H9 (cell line): ENCODE data around the gene HCRTR2. TPM values are rescaled to one million over a fixed set of nuclear protein-coding genes. Genes with fewer than 3 reads are reported as not detected.

Experiments
- DNase-seq: peaks from one replicate; pipeline ENCODE4 v3.0.0-alpha.2; 2017
- H2AFZ ChIP-seq: one replicate; pipeline ENCODE4 v1.6.1; 2013; ENCODE audit warnings: mild to moderate bottlenecking, low read length, control low read depth, moderate library complexity
- H2AK5ac ChIP-seq: 2 replicates; pipeline ENCODE4 v1.6.1; 2013; ENCODE audit warnings: low read length, control low read depth, mixed read lengths; ENCODE audit not compliant: insufficient read length
- H2BK120ac ChIP-seq: one replicate; pipeline ENCODE4 v1.6.1; 2013; ENCODE audit warnings: low read depth, mild to moderate bottlenecking, low read length, control low read depth, inconsistent platforms; ENCODE audit not compliant: poor library complexity, severe bottlenecking
- H2BK12ac ChIP-seq: 2 replicates; pipeline ENCODE4 v1.6.1; 2013; ENCODE audit warnings: low read length, control low read depth, mixed read lengths, low read depth; ENCODE audit not compliant: insufficient read length
- H2BK15ac ChIP-seq: 2 replicates; pipeline ENCODE4 v1.6.1; 2013; ENCODE audit warnings: low read depth, low read length, control low read depth
- H2BK20ac ChIP-seq: one replicate; pipeline ENCODE4 v1.6.1; 2013; ENCODE audit warnings: low read depth, mild to moderate bottlenecking, low read length, control low read depth, inconsistent platforms; ENCODE audit not compliant: poor library complexity, severe bottlenecking
- H2BK5ac ChIP-seq: 2 replicates; pipeline ENCODE4 v1.6.1; 2013; ENCODE audit warnings: low read length, control low read depth, mixed read lengths; ENCODE audit not compliant: insufficient read length
- H3K14ac ChIP-seq: 2 replicates; pipeline ENCODE4 v1.6.1; 2013; ENCODE audit warnings: low read length, control low read depth; ENCODE audit not compliant: insufficient read depth
- H3K18ac ChIP-seq: 2 replicates; pipeline ENCODE4 v1.6.1; 2013; ENCODE audit warnings: low read depth, mild to moderate bottlenecking, mixed read lengths, low read length, control low read depth; ENCODE audit not compliant: insufficient read length
- H3K23ac ChIP-seq: 2 replicates; pipeline ENCODE4 v1.6.1; 2013; ENCODE audit warnings: low read length, control low read depth, mixed read lengths, low read depth; ENCODE audit not compliant: insufficient read length
- H3K23me2 ChIP-seq: 2 replicates; pipeline ENCODE4 v1.6.1; 2013; ENCODE audit warnings: low read depth, mild to moderate bottlenecking, mixed read lengths, low read length, control low read depth; ENCODE audit not compliant: insufficient read length, poor library complexity, severe bottlenecking
- H3K27ac ChIP-seq: 2 replicates; pipeline ENCODE4 v1.5.1; 2013; ENCODE audit warnings: low read length, control low read depth, mixed read lengths, low read depth; ENCODE audit not compliant: insufficient read length
- H3K27me3 ChIP-seq: 2 replicates; pipeline ENCODE4 v1.6.1; 2013; ENCODE audit warnings: low read length, control low read depth, inconsistent platforms; ENCODE audit not compliant: insufficient read depth
- H3K4ac ChIP-seq: 2 replicates; pipeline ENCODE4 v1.6.1; 2013; ENCODE audit warnings: low read depth, mild to moderate bottlenecking, control low read depth, inconsistent platforms, low read length, moderate library complexity
- H3K4me1 ChIP-seq: 2 replicates; pipeline ENCODE4 v1.6.1; 2013; ENCODE audit warnings: low read length, control low read depth, inconsistent platforms; ENCODE audit not compliant: insufficient read depth
- H3K4me2 ChIP-seq: 2 replicates; pipeline ENCODE4 v1.6.1; 2013; ENCODE audit warnings: low read length, control low read depth, mixed read lengths; ENCODE audit not compliant: insufficient read length, insufficient read depth
- H3K56ac ChIP-seq: 2 replicates; pipeline ENCODE4 v1.6.1; 2013; ENCODE audit warnings: low read depth, mild to moderate bottlenecking, mixed read lengths, low read length, control low read depth; ENCODE audit not compliant: insufficient read length
- H3K79me1 ChIP-seq: 2 replicates; pipeline ENCODE4 v1.6.1; 2013; ENCODE audit warnings: low read depth, mild to moderate bottlenecking, moderate library complexity, low read length, control low read depth, inconsistent platforms; ENCODE audit not compliant: insufficient read depth, poor library complexity, severe bottlenecking
- H3K79me2 ChIP-seq: 2 replicates; pipeline ENCODE4 v1.6.1; 2013; ENCODE audit warnings: low read length, control low read depth, inconsistent platforms; ENCODE audit not compliant: insufficient read depth
- H3K9ac ChIP-seq: 2 replicates; pipeline ENCODE4 v1.6.1; 2013; ENCODE audit warnings: low read length, control low read depth, mixed read lengths; ENCODE audit not compliant: insufficient read length; ENCODE audit errors: extremely low read depth
- H3K9me3 ChIP-seq: one replicate; pipeline ENCODE4 v1.6.1; 2013; ENCODE audit warnings: low read depth, low read length, inconsistent platforms; ENCODE audit not compliant: control insufficient read depth
- H3T11ph ChIP-seq: one replicate; pipeline ENCODE4 v1.6.1; 2013; ENCODE audit warnings: mild to moderate bottlenecking, low read length, control low read depth, inconsistent platforms
- H4K20me1 ChIP-seq: one replicate; pipeline ENCODE4 v1.6.1; 2013; ENCODE audit not compliant: control insufficient read depth, insufficient read length, insufficient read depth
- H4K5ac ChIP-seq: 2 replicates; pipeline ENCODE4 v1.6.1; 2013; ENCODE audit warnings: low read depth, mild to moderate bottlenecking, mixed read lengths, low read length, control low read depth; ENCODE audit not compliant: insufficient read length
- H4K8ac ChIP-seq: replicated peaks from 2 replicates; pipeline ENCODE4 v1.6.1; 2013; ENCODE audit warnings: low read length, control low read depth, mixed read lengths, low read depth; ENCODE audit not compliant: insufficient read length
- H4K91ac ChIP-seq: 2 replicates; pipeline ENCODE4 v1.6.1; 2013; ENCODE audit warnings: low read depth, mild to moderate bottlenecking, moderate library complexity, mixed read lengths, low read length, control low read depth; ENCODE audit not compliant: insufficient read length
- H3K27ac Mint-ChIP-seq, 3 experiments: 2 replicates in 2 of 3; 3 replicates in 1 of 3; pipeline ENCODE4 v1.8.0; 2020 to 2021; ENCODE audit warnings: mixed read lengths in 3 of 3, mild to moderate bottlenecking in 1 of 3, moderate library complexity in 1 of 3
- H3K27me3 Mint-ChIP-seq: 2 replicates; pipeline ENCODE4 v1.8.0; 2021; ENCODE audit warnings: low read depth, mild to moderate bottlenecking, moderate library complexity, mixed read lengths
- H3K36me3 Mint-ChIP-seq, 3 experiments: 2 replicates in 2 of 3; 3 replicates in 1 of 3; pipeline ENCODE4 v1.8.0; 2020 to 2021; ENCODE audit warnings: low read depth in 3 of 3, mixed read lengths in 3 of 3; ENCODE audit not compliant: insufficient read depth in 1 of 3
- H3K4me1 Mint-ChIP-seq, 2 experiments: 2 replicates each; pipeline ENCODE4 v1.8.0; 2020; ENCODE audit warnings: mixed read lengths in 2 of 2
- H3K4me3 Mint-ChIP-seq, 2 experiments: 2 replicates in 1 of 2; 3 replicates in 1 of 2; pipeline ENCODE4 v1.8.0; 2020 to 2021; ENCODE audit warnings: mild to moderate bottlenecking in 2 of 2, mixed read lengths in 2 of 2, moderate library complexity in 1 of 2
- H3K9me3 Mint-ChIP-seq, 2 experiments: 2 replicates in 1 of 2; 3 replicates in 1 of 2; pipeline ENCODE4 v1.8.0; 2020; ENCODE audit warnings: mild to moderate bottlenecking in 2 of 2, mixed read lengths in 2 of 2, moderate library complexity in 1 of 2
- WGBS: extraction: QIAGEN DNeasy Blood & Tissue Kit; methylation state at CpG from one replicate; pipeline ENCODE4 v1.1.7; 2013; ENCODE audit warnings: missing lambda C conversion rate, low lambda C conversion rate, mixed read lengths; ENCODE audit not compliant: insufficient read length; ENCODE audit errors: extremely low coverage; 5-methylcytosine and 5-hydroxymethylcytosine counted together
- total RNA-seq: library from RNA; stranded (reverse); gene quantifications from 2 replicates; pipeline ENCODE4 v1.2.1, GENCODE V29; 2021
- TF ChIP-seq, protein P1 (sequence below): fragments of 200-600 bp; sonication (generic); conservative IDR thresholded peaks from 3 replicates; pipeline ENCODE4 v1.8.0; 2021; ENCODE audit warnings: antibody characterized with exemption, mild to moderate bottlenecking

The HCRTR2 gene
- total RNA-seq, 1 experiment from 2014 or later = not detected

DNA sequence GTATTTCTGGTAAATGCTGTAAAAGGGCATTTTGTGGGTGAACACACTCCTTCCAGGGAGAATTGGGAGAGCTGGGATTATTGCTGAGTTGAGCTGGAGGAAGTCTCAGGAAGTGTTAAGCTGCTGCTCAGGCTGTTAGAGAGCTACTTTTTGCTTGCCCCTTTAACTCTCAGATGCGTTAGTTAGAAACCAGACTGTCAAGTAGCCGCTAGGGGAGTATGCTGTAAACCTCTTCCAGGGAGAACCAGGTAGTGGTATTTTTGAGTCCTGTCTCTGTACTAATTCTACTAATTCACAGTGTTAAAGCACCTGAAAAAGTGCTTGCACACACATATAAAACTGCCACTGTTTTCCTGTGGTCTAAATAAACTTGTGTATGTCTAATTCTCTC lies 146.4 kb downstream of the HCRTR2 start:
- Histone ChIP-seq H3K79me2 (no peaks in the 10 kb centered on the region), H2BK20ac (no peak overlapping the region), H2BK5ac (no peak overlapping the region), H3T11ph (no peak overlapping the region), H3K14ac (no peak overlapping the region), H4K20me1 (no peaks in the 10 kb centered on the region), H2AK5ac (no peak overlapping the region), H3K9ac (no peak overlapping the region), H3K79me1 (no peaks in the 10 kb centered on the region), H2BK12ac (no peak overlapping the region), H3K23me2 (no peaks in the 10 kb centered on the region), H3K18ac (no peak overlapping the region), H4K91ac (no peak overlapping the region), H3K4me1 (no peaks in the 10 kb centered on the region), H3K23ac (no peak overlapping the region), H3K56ac (no peak overlapping the region), H3K9me3 (no peaks in the 10 kb centered on the region), H2BK120ac (no peak overlapping the region), H3K4me2 (no peak overlapping the region), H3K27me3 (no peaks in the 10 kb centered on the region), H4K5ac (no peak overlapping the region), H2AFZ (no peak overlapping the region), H4K8ac (no peak overlapping the region), H2BK15ac (no peak overlapping the region), H3K4ac (no peak overlapping the region), H3K27ac (no peak overlapping the region)
- Mint-ChIP-seq H3K9me3 (no peaks in the 10 kb centered on the region), H3K27me3 (no peaks in the 10 kb centered on the region), H3K4me3 (no peak overlapping the region), H3K36me3 (no peaks in the 10 kb centered on the region), H3K4me1 (no peaks in the 10 kb centered on the region), H3K27ac (no peak overlapping the region)
- no peak for DNase-seq
- WGBS = no CpG with 5 or more reads among the region's 2 CpGs
- TF ChIP-seq, protein P1, sequence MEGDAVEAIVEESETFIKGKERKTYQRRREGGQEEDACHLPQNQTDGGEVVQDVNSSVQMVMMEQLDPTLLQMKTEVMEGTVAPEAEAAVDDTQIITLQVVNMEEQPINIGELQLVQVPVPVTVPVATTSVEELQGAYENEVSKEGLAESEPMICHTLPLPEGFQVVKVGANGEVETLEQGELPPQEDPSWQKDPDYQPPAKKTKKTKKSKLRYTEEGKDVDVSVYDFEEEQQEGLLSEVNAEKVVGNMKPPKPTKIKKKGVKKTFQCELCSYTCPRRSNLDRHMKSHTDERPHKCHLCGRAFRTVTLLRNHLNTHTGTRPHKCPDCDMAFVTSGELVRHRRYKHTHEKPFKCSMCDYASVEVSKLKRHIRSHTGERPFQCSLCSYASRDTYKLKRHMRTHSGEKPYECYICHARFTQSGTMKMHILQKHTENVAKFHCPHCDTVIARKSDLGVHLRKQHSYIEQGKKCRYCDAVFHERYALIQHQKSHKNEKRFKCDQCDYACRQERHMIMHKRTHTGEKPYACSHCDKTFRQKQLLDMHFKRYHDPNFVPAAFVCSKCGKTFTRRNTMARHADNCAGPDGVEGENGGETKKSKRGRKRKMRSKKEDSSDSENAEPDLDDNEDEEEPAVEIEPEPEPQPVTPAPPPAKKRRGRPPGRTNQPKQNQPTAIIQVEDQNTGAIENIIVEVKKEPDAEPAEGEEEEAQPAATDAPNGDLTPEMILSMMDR = no peak; the same call in 2 of the 3 replicates
